Measurements from ENCODE around the gene CCT8. TPM values are rescaled to one million over a fixed set of nuclear protein-coding genes. Genes with fewer than 3 reads are reported as not detected.

The CCT8 gene
- total RNA-seq, 1 experiment from 2014 or later, result 356 TPM

DNA sequence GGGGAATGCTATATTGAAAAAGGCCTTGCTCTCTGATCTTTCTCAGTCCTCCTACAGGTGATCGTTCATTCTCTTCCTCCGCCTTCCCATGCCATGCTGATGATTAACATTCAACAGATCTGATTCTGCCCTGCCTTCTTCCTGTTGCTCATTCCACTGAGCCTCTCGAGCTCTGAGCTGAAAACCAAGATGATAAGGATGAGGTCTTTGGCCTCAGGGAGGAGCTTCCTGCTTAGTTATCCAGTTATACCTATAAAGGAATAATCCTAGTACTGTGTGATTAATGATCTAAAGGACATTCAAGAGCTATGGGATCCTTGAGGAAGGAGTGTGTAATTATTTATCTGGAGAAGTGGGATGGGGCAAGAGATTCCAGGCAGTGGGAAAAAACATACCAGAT lies 31.8 kb upstream of the CCT8 start:
- no peak overlapping the region for H4K5ac ChIP-seq (ENCODE audit: insufficient read length, low read depth, low read length)
- no peak overlapping the region for H3K14ac ChIP-seq (ENCODE audit: insufficient read depth, low read length)
- H3K9ac ChIP-seq (ENCODE audit: extremely low read depth, insufficient read length, low read length), result no peak overlapping the region
- no peak overlapping the region for H2BK5ac ChIP-seq (ENCODE audit: insufficient read length, low read length)
- H3K79me1 ChIP-seq (ENCODE audit: insufficient read depth, low read depth, low read length, poor library complexity, severe bottlenecking), result no peaks in the 10 kb centered on the region
- H3K18ac ChIP-seq (ENCODE audit: insufficient read length, low read depth, low read length), result no peak overlapping the region
- H4K8ac ChIP-seq (replicated peaks; ENCODE audit: insufficient read length, low read depth, low read length), result no peak overlapping the region
- no peak overlapping the region for H3K4me2 ChIP-seq (ENCODE audit: insufficient read depth, insufficient read length, low read length)
- no peak overlapping the region for H2BK12ac ChIP-seq (ENCODE audit: insufficient read length, low read depth, low read length)
- H2AFZ ChIP-seq (ENCODE audit: low read length), result no peak overlapping the region
- no peaks in the 10 kb centered on the region for H3K23me2 ChIP-seq (ENCODE audit: insufficient read length, low read depth, low read length, poor library complexity, severe bottlenecking)
- no peak overlapping the region for H3K23ac ChIP-seq (ENCODE audit: insufficient read length, low read depth, low read length)
- Mint-ChIP-seq H3K27me3 (ENCODE audit: low read depth) (no peaks in the 10 kb centered on the region; the same call in 1 of the 2 replicates), H3K4me1 (peaks cover 5 to 7% of the 10 kb centered on the region in 2 experiments; a peak in 2 of 4 replicates), H3K9me3 (no peaks in the 10 kb centered on the region), H3K4me3 (no peak overlapping the region), H3K36me3 (ENCODE audit: insufficient read depth in 1 of 3, low read depth in 3 of 3) (no peaks in the 10 kb centered on the region), H3K27ac (no peak overlapping the region)
- H4K20me1 ChIP-seq (ENCODE audit: control insufficient read depth, insufficient read depth, insufficient read length), result no peaks in the 10 kb centered on the region
- no peak overlapping the region for H4K91ac ChIP-seq (ENCODE audit: insufficient read length, low read depth, low read length)
- H3K56ac ChIP-seq (ENCODE audit: insufficient read length, low read depth, low read length), result no peak overlapping the region
- no peaks in the 10 kb centered on the region for H3K9me3 ChIP-seq (ENCODE audit: control insufficient read depth, low read depth, low read length)
- no peaks in the 10 kb centered on the region for H3K79me2 ChIP-seq (ENCODE audit: insufficient read depth, low read length)
- DNase-seq, result no peak
- H3K27ac ChIP-seq (ENCODE audit: insufficient read length, low read depth, low read length), result no peak overlapping the region
- H2BK120ac ChIP-seq (ENCODE audit: low read depth, low read length, poor library complexity, severe bottlenecking), result no peak overlapping the region
- no peak overlapping the region for H3K4ac ChIP-seq (ENCODE audit: low read depth, low read length)
- H2BK15ac ChIP-seq (ENCODE audit: low read depth, low read length), result no peak overlapping the region
- no peaks in the 10 kb centered on the region for H3K4me1 ChIP-seq (ENCODE audit: insufficient read depth, low read length)
- no peak overlapping the region for H2AK5ac ChIP-seq (ENCODE audit: insufficient read length, low read length)
- H3K27me3 ChIP-seq (ENCODE audit: insufficient read depth, low read length), result no peaks in the 10 kb centered on the region
- no peak overlapping the region for H3T11ph ChIP-seq (ENCODE audit: low read length)
- no CpG with 5 or more reads among the region's 3 CpGs for WGBS (ENCODE audit: extremely low coverage, insufficient read length, low lambda C conversion rate)
- TF ChIP-seq CTCF (conservative IDR thresholded peaks at IDR 0.05), result no peak
- no peak overlapping the region for H2BK20ac ChIP-seq (ENCODE audit: low read depth, low read length, poor library complexity, severe bottlenecking)

Data from H9 (cell line).